ENCODE results near the gene ERFE. TPM values are rescaled to one million over a fixed set of nuclear protein-coding genes. Genes with fewer than 3 reads are reported as not detected.

ERFE gene
- total RNA-seq, 4 donors from 2014 or later = 0.85 TPM; not detected in 3

DNA sequence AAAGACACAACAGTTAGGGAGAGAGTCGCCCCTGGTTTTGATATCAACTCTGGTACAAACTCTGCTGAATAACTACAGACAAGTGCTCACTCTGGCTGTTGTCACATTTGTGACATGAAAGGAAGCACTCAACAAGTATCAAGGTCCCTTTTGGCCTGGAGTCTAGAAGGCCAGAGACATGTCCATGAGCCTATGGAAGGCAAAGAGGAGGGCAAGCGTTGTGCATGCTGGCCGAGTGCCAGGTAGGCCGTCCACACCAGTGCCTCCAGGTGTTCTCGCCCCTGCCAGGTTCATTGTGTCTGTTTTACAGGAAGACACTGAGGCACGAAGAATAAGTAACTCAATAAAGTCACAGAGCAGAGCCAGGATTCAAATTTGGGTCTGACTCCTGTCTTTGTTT lies 23.6 kb downstream of the ERFE start:
- TF ChIP-seq, protein P1, sequence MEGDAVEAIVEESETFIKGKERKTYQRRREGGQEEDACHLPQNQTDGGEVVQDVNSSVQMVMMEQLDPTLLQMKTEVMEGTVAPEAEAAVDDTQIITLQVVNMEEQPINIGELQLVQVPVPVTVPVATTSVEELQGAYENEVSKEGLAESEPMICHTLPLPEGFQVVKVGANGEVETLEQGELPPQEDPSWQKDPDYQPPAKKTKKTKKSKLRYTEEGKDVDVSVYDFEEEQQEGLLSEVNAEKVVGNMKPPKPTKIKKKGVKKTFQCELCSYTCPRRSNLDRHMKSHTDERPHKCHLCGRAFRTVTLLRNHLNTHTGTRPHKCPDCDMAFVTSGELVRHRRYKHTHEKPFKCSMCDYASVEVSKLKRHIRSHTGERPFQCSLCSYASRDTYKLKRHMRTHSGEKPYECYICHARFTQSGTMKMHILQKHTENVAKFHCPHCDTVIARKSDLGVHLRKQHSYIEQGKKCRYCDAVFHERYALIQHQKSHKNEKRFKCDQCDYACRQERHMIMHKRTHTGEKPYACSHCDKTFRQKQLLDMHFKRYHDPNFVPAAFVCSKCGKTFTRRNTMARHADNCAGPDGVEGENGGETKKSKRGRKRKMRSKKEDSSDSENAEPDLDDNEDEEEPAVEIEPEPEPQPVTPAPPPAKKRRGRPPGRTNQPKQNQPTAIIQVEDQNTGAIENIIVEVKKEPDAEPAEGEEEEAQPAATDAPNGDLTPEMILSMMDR (IDR thresholded peaks at IDR 0.05; ENCODE audit: low read depth) = no peak

DNA sequence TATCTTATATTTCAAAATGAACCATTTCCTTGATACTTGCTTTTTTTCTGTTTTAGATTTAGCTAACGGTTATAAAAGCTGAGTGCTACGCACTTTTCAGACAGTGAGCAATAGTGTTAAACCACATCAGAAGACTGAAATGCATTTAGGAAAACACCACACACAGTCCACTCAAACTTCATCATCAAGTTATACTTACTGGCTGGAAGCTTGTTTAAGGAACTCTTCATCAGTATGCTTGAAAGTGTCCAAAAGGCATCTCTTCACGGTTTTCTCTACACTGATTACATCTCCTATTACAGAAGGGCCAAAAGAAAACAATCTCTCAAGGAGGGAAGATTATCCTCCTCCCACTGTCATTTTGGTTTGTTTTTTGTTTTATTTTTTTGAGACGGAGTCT lies 25.1 kb downstream of the ERFE start:
- TF ChIP-seq, protein P1 (IDR thresholded peaks at IDR 0.05; ENCODE audit: low read depth) = no peak

DNA sequence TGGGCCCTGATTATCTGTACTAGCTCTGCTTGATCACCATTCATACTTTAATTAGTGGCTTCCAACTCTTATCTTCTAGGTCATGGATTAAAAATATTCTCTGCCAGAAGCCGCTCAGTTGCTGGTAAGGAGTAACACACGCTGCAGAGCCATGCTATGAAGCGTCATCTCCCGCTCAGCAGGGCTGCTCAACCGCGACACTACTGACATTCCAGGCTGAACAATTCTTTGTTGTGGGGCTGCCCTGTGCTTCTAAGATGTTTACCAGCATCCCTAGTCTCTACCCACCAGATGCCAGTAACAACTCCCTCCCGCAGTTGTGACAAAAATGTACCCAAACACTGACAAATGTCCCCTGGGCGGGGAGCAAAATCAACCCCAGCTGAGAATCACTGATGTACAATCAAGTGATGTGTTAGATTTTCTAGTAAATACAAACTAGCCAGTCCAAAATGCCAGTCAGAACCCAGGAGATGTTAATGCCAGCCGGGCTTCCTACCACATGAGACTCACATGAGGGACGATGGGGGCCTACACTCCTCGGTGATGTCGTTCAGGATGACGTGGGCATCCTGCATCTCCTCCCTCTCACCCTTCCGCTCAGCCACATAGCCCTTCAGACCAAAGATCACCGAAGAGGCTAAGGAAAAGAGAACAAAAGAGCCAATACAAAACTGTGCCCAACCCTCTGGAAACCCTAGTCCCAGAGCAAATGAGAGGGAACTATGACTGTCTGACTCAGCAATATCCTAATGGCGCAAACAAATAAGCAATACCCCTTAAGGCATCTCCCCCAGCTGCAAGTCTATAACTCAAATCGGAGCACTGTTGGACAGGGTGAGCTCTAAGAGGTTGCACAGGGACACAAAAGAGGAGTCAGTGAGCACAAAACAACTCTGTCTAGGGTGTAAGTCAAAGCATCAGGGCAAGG lies 29.1 kb downstream of the ERFE start:
- TF ChIP-seq, protein P1 (IDR thresholded peaks at IDR 0.05; ENCODE audit: low read depth) = no peak

DNA sequence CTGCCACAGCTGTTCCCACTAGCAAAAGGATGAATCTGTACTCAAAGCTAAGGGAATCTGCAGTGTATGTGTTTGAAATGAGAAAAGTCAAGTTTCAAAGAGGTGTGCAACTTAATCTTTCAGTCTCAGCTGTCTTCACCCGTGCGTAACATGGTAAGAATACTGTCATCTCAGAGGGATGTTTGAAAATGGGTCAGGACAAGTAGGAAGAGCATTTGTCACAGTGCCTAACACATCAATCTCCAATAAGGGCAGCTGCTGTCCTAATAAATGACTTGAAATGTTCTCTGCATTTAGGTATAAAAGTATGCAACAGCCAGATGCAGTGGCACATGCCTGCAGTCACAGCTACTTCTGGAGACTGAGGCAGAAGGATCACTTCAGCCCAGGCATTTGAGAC lies 31.7 kb downstream of the ERFE start:
- TF ChIP-seq, protein P1 (IDR thresholded peaks at IDR 0.05; ENCODE audit: low read depth) = no peak

DNA sequence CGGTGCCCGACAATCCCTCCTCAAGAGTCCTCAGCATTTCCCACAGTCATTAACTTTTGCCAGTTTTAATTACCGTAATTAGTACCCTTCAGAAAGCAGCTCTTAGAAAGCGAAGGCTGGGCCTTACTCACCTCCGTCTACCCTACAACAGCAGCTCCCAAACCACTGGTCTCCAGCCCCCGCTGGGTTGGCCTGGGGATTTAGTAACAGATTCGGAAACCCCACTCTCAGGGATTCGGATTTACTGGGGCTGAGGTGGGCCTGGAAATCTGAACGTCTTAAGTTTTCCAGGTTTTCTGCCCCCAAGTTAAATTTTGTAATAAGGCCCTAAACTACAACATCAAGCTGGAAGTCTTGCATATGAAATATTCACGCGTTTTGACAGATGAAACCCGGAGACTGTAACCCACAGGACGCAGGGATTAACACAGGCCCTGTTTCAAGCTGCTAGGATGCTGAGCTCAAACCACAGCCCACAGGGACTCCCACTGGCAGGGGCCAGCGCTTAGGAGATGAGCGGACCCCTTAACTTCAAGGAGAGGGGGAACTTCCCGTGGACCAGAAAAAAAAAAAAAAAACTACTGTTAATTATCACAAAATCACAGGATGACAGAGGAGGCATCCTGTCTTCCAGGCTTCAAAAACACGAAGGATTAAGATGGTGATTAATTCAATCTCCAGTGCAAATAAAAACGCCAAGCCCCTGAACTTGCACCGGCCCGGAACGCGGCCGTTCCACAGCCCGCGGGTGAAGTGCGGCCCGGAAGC lies 43.7 kb downstream of the ERFE start:
- TF ChIP-seq, protein P1 (IDR thresholded peaks at IDR 0.05; ENCODE audit: low read depth) = no peak

DNA sequence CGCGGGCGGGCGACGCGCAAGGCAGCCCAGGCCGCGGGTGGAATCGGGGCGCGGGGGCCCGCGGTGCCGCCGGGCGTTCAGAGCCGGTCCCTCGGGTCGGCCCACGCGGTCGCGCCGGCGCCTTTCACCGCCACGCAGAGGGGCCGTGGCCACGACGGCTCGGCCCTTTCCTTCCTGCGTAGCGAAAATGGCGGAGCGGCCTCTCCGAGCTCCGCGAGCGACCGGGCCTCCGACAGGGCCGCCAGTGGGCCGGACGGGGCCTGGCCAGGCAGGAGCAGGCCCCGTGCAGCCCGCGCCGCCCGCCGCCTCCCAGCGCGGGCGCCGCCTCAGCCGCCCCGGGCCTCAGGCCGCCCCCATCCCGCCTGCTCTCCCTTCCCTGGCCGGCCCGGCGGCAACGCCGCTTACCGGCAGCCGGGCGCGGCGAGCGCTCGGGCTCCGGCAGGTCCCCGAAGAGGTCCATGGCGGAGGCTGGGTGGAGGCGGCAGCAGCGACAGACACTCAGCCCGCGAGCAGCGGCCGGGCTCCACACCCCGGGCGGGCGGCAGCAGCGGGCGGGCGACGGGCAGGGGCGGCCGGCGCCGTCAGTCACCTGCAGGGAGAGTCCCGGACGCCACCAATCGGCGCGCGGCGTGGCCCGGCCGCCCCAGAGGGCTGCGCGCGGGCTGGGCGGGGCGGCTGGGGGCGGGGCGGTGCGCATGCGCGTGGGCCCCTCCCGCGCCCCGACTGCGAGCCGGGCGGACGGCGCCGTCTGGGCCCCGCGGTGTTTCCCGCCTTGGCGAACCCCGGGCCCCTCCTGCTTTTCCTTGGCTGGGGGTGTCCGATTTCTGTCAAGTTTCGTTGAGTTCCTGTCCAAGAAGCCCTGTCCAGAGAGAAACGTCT lies 44.6 kb downstream of the ERFE start, which contains the start of gene ILKAP:
TSS of gene ILKAP (minus strand) at position 602 of the 879 bp plus-strand sequence. CDS start at position 460, 142 bp downstream.
- TF ChIP-seq, protein P1 (IDR thresholded peaks at IDR 0.05; ENCODE audit: low read depth) = no peak

All from subcutaneous adipose tissue (tissue), 4 donors.